ENCODE data around the gene DDX10. TPM values are rescaled to one million over a fixed set of nuclear protein-coding genes. Genes with fewer than 3 reads are reported as not detected.

DDX10 gene
- total RNA-seq, 2 donors from 2014 or later: 8.0 to 28.2 TPM

DNA sequence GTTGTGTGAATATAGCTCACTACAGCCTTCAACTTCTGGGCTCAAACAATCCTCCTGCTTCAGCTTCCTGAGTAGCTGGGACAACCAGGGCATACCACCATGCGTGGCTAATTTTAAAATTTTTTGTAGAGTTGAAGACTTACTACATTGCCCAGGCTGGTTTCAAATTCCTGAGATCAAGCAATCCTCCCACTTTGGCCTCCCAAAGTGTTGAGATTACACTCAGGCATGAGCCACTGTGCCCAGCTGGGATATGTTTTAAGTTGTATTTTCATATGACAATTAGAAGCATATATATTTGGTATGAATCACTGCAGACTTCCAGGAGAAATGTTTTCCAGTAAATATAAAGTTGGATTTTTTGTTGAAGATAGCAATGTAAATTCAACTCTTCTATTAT is 15.4 kb downstream of the DDX10 start:
- DNase-seq (ENCODE audit: low spot score) (no peak), ATAC-seq (ENCODE audit: insufficient number of reproducible peaks, low FRiP score, low read depth) (no peak)
- Histone ChIP-seq H3K27ac (no peak overlapping the region), H3K36me3 (peaks cover 35% of the 10 kb centered on the region), H3K4me3 (no peak overlapping the region), H3K9me3 (no peaks in the 10 kb centered on the region), H3K27me3 (replicated peaks; ENCODE audit: insufficient read depth) (no peaks in the 10 kb centered on the region), H3K4me1 (ENCODE audit: control insufficient read depth in 1 of 2, low read depth in 2 of 2) (no peaks in the 10 kb centered on the region)
- TF ChIP-seq, protein P1, sequence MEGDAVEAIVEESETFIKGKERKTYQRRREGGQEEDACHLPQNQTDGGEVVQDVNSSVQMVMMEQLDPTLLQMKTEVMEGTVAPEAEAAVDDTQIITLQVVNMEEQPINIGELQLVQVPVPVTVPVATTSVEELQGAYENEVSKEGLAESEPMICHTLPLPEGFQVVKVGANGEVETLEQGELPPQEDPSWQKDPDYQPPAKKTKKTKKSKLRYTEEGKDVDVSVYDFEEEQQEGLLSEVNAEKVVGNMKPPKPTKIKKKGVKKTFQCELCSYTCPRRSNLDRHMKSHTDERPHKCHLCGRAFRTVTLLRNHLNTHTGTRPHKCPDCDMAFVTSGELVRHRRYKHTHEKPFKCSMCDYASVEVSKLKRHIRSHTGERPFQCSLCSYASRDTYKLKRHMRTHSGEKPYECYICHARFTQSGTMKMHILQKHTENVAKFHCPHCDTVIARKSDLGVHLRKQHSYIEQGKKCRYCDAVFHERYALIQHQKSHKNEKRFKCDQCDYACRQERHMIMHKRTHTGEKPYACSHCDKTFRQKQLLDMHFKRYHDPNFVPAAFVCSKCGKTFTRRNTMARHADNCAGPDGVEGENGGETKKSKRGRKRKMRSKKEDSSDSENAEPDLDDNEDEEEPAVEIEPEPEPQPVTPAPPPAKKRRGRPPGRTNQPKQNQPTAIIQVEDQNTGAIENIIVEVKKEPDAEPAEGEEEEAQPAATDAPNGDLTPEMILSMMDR (IDR thresholded peaks at IDR 0.05): no peak

DNA sequence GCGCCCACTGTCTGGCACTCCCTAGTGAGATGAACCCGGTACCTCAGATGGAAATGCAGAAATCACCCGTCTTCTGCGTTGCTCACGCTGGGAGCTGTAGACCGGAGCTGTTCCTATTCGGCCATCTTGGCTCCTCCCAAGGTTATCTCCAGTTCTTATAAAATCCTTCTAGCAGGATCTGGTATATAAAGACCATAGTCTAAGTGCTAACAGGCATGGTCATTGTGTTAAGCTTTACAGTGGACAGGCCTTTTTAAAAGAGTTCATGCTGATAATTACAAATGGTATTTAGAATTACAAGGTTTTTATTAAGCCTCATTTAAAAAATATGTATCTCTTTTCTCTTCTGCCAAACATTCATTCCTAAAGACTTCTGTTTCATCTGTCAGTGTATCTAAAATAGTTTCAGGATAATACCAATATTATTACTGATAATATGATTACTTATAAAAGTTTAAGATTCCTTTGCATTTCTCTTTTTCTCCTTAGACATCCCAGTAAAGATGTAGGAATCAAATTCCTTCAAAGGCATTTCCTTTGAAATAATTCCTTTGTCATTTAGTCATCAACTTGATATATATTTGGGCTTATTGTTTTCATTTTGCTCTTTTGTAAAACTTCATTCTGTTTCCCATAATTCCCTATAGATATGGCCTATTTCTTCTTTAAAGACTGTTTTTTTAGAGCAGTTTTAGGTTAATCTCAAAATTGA is 20.7 kb downstream of the DDX10 start:
- Histone ChIP-seq H3K27me3 (replicated peaks; ENCODE audit: insufficient read depth) (no peaks in the 10 kb centered on the region), H3K9me3 (no peaks in the 10 kb centered on the region), H3K4me3 (no peak overlapping the region), H3K36me3 (no peaks in the 10 kb centered on the region), H3K4me1 (ENCODE audit: control insufficient read depth in 1 of 2, low read depth in 2 of 2) (no peaks in the 10 kb centered on the region), H3K27ac (no peak overlapping the region)
- ATAC-seq (ENCODE audit: insufficient number of reproducible peaks, low FRiP score, low read depth) (no peak), DNase-seq (ENCODE audit: low spot score) (no peak)
- TF ChIP-seq, protein P1 (IDR thresholded peaks at IDR 0.05): no peak

DNA sequence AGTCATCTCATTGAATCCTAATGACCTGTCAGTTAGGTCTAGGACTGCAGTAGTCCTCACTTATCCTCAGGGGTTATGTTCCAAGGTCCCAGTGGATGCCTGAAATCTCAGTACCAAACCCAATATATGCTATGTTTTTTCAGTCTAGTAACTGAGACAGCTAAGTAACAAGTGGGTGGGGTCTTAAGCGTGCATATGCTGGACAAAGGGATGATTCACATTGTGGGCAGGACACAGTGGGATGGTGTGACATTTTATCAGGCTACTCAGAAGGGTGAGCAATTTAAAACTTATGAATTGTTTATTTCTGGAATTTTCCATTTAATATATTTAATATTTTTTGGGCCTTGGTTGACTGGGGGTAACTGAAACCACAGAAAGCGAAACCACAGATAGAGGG is 29.0 kb downstream of the DDX10 start:
- no peak overlapping the region for H3K4me3 ChIP-seq
- no peak overlapping the region for H3K27ac ChIP-seq
- no peak for DNase-seq (ENCODE audit: low spot score)
- ATAC-seq (ENCODE audit: insufficient number of reproducible peaks, low FRiP score, low read depth): no peak
- no peaks in the 10 kb centered on the region for H3K4me1 ChIP-seq (ENCODE audit: control insufficient read depth in 1 of 2, low read depth in 2 of 2)
- TF ChIP-seq, protein P1 (IDR thresholded peaks at IDR 0.05): no peak
- H3K27me3 ChIP-seq (replicated peaks; ENCODE audit: insufficient read depth): no peaks in the 10 kb centered on the region
- H3K36me3 ChIP-seq: peaks cover 7% of the 10 kb centered on the region
- H3K9me3 ChIP-seq: no peaks in the 10 kb centered on the region

DNA sequence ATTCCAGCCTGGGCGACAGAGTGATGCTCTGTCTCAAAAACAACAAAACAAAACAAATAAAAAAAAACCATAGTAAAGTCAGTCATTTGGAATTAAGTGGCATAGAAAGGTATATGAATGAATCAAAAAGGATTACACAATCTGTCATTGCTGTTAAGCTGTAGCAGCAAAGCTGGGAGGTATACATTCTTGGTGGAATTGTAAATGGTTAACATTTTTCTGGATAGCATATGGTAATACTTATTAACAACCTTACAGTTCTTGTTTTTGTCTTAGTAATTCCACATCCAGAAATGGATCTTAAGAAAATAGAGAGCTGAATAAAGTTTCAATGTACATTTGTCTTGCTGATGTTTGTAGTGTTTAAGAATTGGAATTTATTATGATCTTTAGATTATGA is 30.0 kb downstream of the DDX10 start:
- no peak overlapping the region for H3K27ac ChIP-seq
- ATAC-seq (ENCODE audit: insufficient number of reproducible peaks, low FRiP score, low read depth): no peak
- no peak for DNase-seq (ENCODE audit: low spot score)
- H3K9me3 ChIP-seq: no peaks in the 10 kb centered on the region
- TF ChIP-seq, protein P1 (IDR thresholded peaks at IDR 0.05): no peak
- no peak overlapping the region for H3K4me3 ChIP-seq
- H3K4me1 ChIP-seq (ENCODE audit: control insufficient read depth in 1 of 2, low read depth in 2 of 2): no peaks in the 10 kb centered on the region
- no peaks in the 10 kb centered on the region for H3K27me3 ChIP-seq (replicated peaks; ENCODE audit: insufficient read depth)
- peaks cover 7% of the 10 kb centered on the region for H3K36me3 ChIP-seq

DNA sequence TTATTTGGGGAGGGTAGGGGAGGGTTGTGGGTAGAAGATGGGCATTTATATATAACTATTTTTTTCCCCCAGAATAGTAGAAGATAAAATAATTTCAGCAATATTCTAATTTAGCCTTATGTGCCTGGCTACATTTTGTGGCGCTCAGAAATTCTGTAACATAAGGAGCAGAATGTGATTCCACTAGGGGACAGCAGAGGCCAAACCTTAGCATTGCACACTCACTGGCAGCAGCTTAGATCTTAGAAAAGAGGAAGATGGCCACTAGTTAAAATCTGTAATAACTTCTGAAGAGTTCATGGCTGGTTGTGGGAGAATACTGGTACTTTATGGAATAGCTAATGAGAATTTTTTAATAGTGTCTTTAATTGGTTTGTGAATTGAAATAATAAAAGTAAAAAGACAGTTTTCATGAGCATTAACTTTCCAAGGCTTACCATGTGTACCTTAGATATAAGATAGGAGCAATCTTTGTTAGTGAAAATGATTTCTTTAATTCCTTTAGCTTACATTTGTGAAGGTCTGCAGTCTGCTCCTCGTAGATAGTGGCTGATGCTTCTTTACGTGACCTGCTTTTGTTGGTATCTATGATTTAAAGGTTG is 33.1 kb downstream of the DDX10 start:
- DNase-seq (ENCODE audit: low spot score): no peak
- Histone ChIP-seq H3K36me3 (peaks cover 6% of the 10 kb centered on the region), H3K4me3 (no peak overlapping the region), H3K4me1 (ENCODE audit: control insufficient read depth in 1 of 2, low read depth in 2 of 2) (no peaks in the 10 kb centered on the region), H3K9me3 (no peaks in the 10 kb centered on the region), H3K27ac (no peak overlapping the region), H3K27me3 (replicated peaks; ENCODE audit: insufficient read depth) (no peaks in the 10 kb centered on the region)
- ATAC-seq (ENCODE audit: insufficient number of reproducible peaks, low FRiP score, low read depth): no peak
- TF ChIP-seq, protein P1 (IDR thresholded peaks at IDR 0.05): peak; percentile 87
